Neural progenitor cell (in vitro differentiated cells): ENCODE data around the gene GAS6. TPM values are rescaled to one million over a fixed set of nuclear protein-coding genes. Genes with fewer than 3 reads are reported as not detected.

Experiments
- DNase-seq: peaks from one replicate; pipeline ENCODE4 v3.0.0-alpha.2; 2016; ENCODE audit warnings: low spot score
- H2AFZ ChIP-seq: fragments of 200-600 bp; sonication (generic); replicated peaks from 2 replicates; pipeline ENCODE4 v1.6.1; 2016; ENCODE audit warnings: antibody characterized with exemption
- H3F3A ChIP-seq: fragments of 200-600 bp; sonication (generic); 2 replicates; pipeline ENCODE4 v1.6.1; 2016; ENCODE audit warnings: antibody characterized with exemption, low read depth
- H3K27ac ChIP-seq: fragments of 200-600 bp; sonication (generic); 2 replicates; pipeline ENCODE4 v1.5.1; 2016; ENCODE audit warnings: mild to moderate bottlenecking
- H3K27me3 ChIP-seq: fragments of 200-600 bp; sonication (generic); 2 replicates; pipeline ENCODE4 v1.6.1; 2016; ENCODE audit warnings: mild to moderate bottlenecking, moderate library complexity
- H3K36me3 ChIP-seq: fragments of 200-600 bp; sonication (generic); 2 replicates; pipeline ENCODE4 v1.5.1; 2016
- H3K4me1 ChIP-seq: fragments of 200-600 bp; sonication (generic); 2 replicates; pipeline ENCODE4 v1.6.1; 2016; ENCODE audit warnings: mixed run types
- H3K4me2 ChIP-seq: fragments of 200-600 bp; sonication (generic); 2 replicates; pipeline ENCODE4 v1.6.1; 2016
- H3K4me3 ChIP-seq: fragments of 200-600 bp; sonication (generic); 2 replicates; pipeline ENCODE4 v1.5.1; 2016
- H3K79me2 ChIP-seq: fragments of 200-600 bp; sonication (generic); 2 replicates; pipeline ENCODE4 v1.6.1; 2016; ENCODE audit warnings: low read depth
- H3K9ac ChIP-seq: fragments of 200-600 bp; sonication (generic); 2 replicates; pipeline ENCODE4 v1.6.1; 2016
- H3K9me3 ChIP-seq: fragments of 200-600 bp; sonication (generic); 2 replicates; pipeline ENCODE4 v1.5.1; 2016; ENCODE audit warnings: low read depth
- H4K20me1 ChIP-seq: fragments of 200-600 bp; sonication (generic); 2 replicates; pipeline ENCODE4 v1.6.1; 2016; ENCODE audit warnings: low read depth
- H3K27ac Mint-ChIP-seq: 3 replicates; pipeline ENCODE4 v1.8.0; 2021; ENCODE audit warnings: mixed read lengths
- H3K27me3 Mint-ChIP-seq: 2 replicates; pipeline ENCODE4 v1.8.0; 2022; ENCODE audit warnings: low read depth, mild to moderate bottlenecking, inconsistent platforms, moderate library complexity, mixed read lengths; ENCODE audit not compliant: insufficient read depth
- H3K36me3 Mint-ChIP-seq: 3 replicates; pipeline ENCODE4 v1.8.0; 2021; ENCODE audit warnings: mixed read lengths
- H3K4me1 Mint-ChIP-seq: 3 replicates; pipeline ENCODE4 v1.8.0; 2021; ENCODE audit warnings: mixed read lengths
- H3K4me3 Mint-ChIP-seq: 3 replicates; pipeline ENCODE4 v1.8.0; 2021; ENCODE audit warnings: mild to moderate bottlenecking, moderate library complexity, mixed read lengths
- H3K9me3 Mint-ChIP-seq: 3 replicates; pipeline ENCODE4 v1.8.0; 2020; ENCODE audit warnings: mixed read lengths
- EZH2 ChIP-seq: fragments of 200-600 bp; sonication (generic); IDR thresholded peaks from 2 replicates; pipeline ENCODE4 v1.6.1; 2017; ENCODE audit warnings: antibody characterized with exemption, mild to moderate bottlenecking, moderate library complexity
- EZH2phosphoT487 ChIP-seq: fragments of 200-600 bp; sonication (generic); IDR thresholded peaks from 2 replicates; pipeline ENCODE4 v1.6.1; 2017; ENCODE audit warnings: antibody characterized with exemption
- total RNA-seq: library from RNA; depleted of rRNA; stranded (reverse); fragments of >200 nt; gene quantifications from 2 replicates; pipeline ENCODE4 v1.2.3, GENCODE V29; 2015; ENCODE audit warnings: low replicate concordance
- TF ChIP-seq, protein P1 (sequence below): fragments of 200-600 bp; sonication (generic); IDR thresholded peaks from 2 replicates; pipeline ENCODE4 v1.5.1; 2017; ENCODE audit warnings: antibody characterized with exemption, mild to moderate bottlenecking

Gene GAS6
- total RNA-seq, 1 donor from 2014 or later, result 12.8 TPM

GRCh38 chr13:113775451-113776145 lies 88.3 kb downstream of the GAS6 start:
- no peak for DNase-seq

DNA sequence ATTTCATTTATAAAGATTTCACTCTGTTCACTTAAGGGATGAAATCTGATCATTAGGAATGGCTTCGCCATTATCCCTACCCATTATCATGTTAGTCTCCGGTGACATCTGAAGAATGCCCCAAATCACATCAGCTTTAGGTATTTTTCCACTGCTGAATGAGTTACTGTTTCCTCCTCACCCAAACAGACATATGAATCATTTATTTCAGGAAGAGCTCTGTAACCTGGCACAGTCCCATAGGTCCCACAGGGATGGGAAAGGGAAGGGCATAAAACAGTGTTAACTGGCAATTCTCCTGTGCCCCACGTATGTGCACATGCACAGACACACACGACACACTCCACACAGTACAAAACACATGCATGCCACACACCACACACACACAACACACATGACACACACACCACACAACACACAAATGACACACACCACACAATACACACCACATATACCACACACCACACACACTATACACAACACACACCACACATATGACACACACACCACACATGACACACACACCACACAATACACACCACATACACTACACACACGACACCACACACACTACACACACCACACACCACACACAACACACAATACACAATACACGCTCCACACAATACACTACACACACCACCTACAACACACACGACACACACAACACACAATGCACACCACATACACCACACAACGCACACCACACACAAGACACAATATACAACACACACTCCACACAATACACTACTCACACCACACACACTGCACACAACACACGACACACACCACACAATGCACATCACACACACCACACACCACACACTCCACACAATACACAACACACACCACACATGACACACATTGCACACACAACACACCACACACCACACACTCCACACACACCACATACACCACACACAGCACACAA lies 89.4 kb downstream of the GAS6 start:
- H3K27ac ChIP-seq, result no peak overlapping the region
- TF ChIP-seq EZH2 (no peak), EZH2phosphoT487 (no peak)
- TF ChIP-seq, protein P1, sequence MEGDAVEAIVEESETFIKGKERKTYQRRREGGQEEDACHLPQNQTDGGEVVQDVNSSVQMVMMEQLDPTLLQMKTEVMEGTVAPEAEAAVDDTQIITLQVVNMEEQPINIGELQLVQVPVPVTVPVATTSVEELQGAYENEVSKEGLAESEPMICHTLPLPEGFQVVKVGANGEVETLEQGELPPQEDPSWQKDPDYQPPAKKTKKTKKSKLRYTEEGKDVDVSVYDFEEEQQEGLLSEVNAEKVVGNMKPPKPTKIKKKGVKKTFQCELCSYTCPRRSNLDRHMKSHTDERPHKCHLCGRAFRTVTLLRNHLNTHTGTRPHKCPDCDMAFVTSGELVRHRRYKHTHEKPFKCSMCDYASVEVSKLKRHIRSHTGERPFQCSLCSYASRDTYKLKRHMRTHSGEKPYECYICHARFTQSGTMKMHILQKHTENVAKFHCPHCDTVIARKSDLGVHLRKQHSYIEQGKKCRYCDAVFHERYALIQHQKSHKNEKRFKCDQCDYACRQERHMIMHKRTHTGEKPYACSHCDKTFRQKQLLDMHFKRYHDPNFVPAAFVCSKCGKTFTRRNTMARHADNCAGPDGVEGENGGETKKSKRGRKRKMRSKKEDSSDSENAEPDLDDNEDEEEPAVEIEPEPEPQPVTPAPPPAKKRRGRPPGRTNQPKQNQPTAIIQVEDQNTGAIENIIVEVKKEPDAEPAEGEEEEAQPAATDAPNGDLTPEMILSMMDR, result no peak
- no peak overlapping the region for H3K4me2 ChIP-seq
- H3F3A ChIP-seq, result no peaks in the 10 kb centered on the region
- no peaks in the 10 kb centered on the region for H3K79me2 ChIP-seq
- no peaks in the 10 kb centered on the region for H3K36me3 Mint-ChIP-seq
- no peaks in the 10 kb centered on the region for H3K36me3 ChIP-seq
- H4K20me1 ChIP-seq, result peaks cover 15% of the 10 kb centered on the region
- H3K4me3 Mint-ChIP-seq, result no peak overlapping the region
- H3K9ac ChIP-seq, result no peak overlapping the region
- H3K27ac Mint-ChIP-seq, result no peak overlapping the region
- no peaks in the 10 kb centered on the region for H3K9me3 ChIP-seq
- H3K9me3 Mint-ChIP-seq, result peaks cover 2% of the 10 kb centered on the region
- H3K4me3 ChIP-seq, result no peak overlapping the region
- H2AFZ ChIP-seq, result no peak overlapping the region
- H3K27me3 Mint-ChIP-seq, result peaks cover 8% of the 10 kb centered on the region
- no peaks in the 10 kb centered on the region for H3K4me1 ChIP-seq
- no peak for DNase-seq
- H3K27me3 ChIP-seq, result no peaks in the 10 kb centered on the region
- no peaks in the 10 kb centered on the region for H3K4me1 Mint-ChIP-seq

More at GRCh38 chr13:113775451-113776145, 88.3 kb downstream of the GAS6 start:
- Mint-ChIP-seq H3K4me1 (no peaks in the 10 kb centered on the region), H3K27ac (no peak overlapping the region), H3K4me3 (no peak overlapping the region), H3K27me3 (peaks cover 8% of the 10 kb centered on the region), H3K36me3 (no peaks in the 10 kb centered on the region), H3K9me3 (peaks cover 2% of the 10 kb centered on the region)
- Histone ChIP-seq H2AFZ (no peak overlapping the region), H3K4me3 (no peak overlapping the region), H3K36me3 (no peaks in the 10 kb centered on the region), H3K9me3 (no peaks in the 10 kb centered on the region), H4K20me1 (peaks cover 17% of the 10 kb centered on the region), H3K9ac (no peak overlapping the region), H3K4me2 (no peak overlapping the region), H3K79me2 (no peaks in the 10 kb centered on the region), H3K27me3 (peaks cover 4% of the 10 kb centered on the region), H3F3A (no peaks in the 10 kb centered on the region), H3K4me1 (no peaks in the 10 kb centered on the region), H3K27ac (no peak overlapping the region)
- no peak for TF ChIP-seq EZH2phosphoT487
- TF ChIP-seq, protein P1, result no peak
- no peak for TF ChIP-seq EZH2

GRCh38 chr13:113771709-113772331 lies 92.1 kb downstream of the GAS6 start:
- Histone ChIP-seq H3K9me3 (no peaks in the 10 kb centered on the region), H3K4me3 (no peak overlapping the region), H3K36me3 (no peaks in the 10 kb centered on the region), H3K27me3 (no peaks in the 10 kb centered on the region), H3K4me2 (no peak overlapping the region), H4K20me1 (peaks cover 9% of the 10 kb centered on the region), H3F3A (no peaks in the 10 kb centered on the region), H3K79me2 (no peaks in the 10 kb centered on the region), H3K4me1 (no peaks in the 10 kb centered on the region), H3K9ac (no peak overlapping the region), H2AFZ (no peak overlapping the region), H3K27ac (no peak overlapping the region)
- H3K36me3 Mint-ChIP-seq, result no peaks in the 10 kb centered on the region
- no peaks in the 10 kb centered on the region for H3K4me1 Mint-ChIP-seq
- no peaks in the 10 kb centered on the region for H3K27me3 Mint-ChIP-seq
- no peaks in the 10 kb centered on the region for H3K9me3 Mint-ChIP-seq
- no peak overlapping the region for H3K4me3 Mint-ChIP-seq
- H3K27ac Mint-ChIP-seq, result no peak overlapping the region
- DNase-seq, result no peak
- TF ChIP-seq, protein P1, result no peak
- no peak for TF ChIP-seq EZH2phosphoT487
- no peak for TF ChIP-seq EZH2
